ENCODE results near the gene ARHGAP24.
A peak's percentile ranks its signal among the peaks of the same experiment; 100 is the strongest.
"Not testable (repeated sequence)": the region's sequence is repeated elsewhere in the genome, so short reads cannot be mapped to it uniquely, and the experiment has no call there.

Gene ARHGAP24

DNA sequence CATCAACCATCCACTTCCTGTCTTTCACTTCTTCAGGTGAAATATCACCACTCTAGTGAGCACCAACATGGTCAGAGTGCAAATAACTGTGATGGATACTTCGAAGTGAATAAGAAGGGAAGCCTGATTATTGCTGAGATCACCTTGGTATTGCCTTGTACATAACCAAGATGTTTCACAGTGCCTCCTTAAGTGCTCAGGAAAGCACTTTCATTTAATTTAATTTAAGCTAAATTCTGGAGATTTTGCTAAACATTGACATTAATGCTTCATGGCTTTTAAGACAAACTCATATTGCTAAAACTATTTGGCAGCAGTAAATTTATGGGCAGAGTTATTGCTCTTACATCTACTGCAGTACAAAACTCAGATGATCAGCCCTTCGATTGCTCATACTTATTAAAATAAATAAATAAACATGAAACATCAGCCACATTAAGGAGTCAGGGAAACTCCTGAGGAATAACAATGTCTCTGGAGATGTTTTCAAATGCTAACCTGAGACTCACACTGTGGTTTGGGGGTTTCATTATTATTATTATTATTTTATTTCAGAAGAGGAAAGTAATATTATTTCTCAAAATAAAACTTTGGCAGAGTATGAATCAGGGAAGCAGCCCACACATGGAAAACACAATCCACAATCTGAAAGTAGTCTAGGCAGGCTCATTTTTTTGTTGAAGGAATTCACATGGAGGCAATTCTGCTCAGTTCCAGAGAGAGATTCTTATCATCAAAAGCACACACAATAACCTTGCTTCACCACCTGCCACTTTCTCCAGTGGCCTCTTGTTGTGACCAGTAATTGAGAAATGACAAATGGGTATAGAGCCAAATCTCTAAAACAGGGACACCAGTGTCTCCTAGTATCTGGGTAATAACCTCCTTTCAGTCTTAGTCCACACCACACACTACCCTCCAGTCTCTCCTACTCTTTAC, 540.7 kb downstream of the ARHGAP24 start:
- no peak for DNase-seq (ENCODE audit: low spot score)

DNA sequence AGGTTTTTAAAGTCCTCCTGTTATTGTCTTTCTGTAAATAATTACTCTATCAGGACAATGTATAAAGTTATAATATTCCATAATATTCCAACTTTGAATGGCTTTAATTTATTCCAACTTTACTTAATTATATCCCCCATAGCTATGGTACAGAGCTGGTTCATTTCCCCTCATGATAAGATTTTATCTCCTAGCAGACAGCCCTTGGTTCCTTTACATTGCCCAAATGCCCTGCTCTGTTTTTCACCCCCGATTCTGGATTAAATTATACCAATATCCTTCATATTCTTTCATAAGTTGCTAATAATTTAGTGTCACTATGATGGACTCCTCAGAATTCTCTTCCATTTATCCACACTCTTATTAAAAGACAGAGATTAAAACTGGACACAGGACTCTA, 544.4 kb downstream of the ARHGAP24 start:
- DNase-seq (ENCODE audit: low spot score), result no peak

DNA sequence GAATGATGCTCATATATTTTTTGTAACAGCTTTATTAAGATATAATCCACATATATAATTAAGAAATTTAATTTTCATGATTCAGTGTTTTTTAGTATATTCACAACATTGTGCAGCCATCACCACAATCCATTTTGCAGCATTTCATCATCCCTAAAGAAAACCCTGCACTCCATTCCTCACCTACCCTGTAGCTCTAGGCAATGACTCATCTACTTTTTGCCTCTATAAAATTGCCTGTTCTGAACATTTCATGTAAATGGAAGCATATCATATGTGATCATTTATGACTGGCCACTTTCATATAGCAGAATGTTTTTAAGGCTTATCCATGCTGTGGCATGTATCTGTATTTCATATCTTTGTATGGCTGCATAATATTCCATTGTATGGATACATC, 545.0 kb downstream of the ARHGAP24 start:
- DNase-seq (ENCODE audit: low spot score), result no peak

DNA sequence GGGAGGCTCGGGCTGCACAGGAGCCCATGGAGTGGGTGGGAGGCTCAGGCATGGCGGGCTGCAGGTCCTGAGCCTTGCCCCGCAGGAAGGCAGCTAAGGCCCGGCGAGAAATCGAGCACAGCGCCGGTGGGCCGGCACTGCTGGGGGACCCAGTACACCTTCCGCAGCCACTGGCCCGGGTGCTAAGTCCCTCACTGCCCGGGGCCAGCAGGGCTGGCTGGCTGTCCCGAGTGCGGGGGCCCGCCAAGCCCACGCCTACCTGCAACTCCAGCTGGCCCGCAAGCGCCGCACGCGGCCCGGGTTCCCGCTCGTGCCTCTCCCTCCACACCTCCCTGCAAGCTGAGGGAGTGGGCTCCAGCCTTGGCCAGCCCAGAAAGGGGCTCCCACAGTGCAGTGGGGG, 546.7 kb downstream of the ARHGAP24 start:
- not testable (repeated sequence) for DNase-seq (ENCODE audit: low spot score)

DNA sequence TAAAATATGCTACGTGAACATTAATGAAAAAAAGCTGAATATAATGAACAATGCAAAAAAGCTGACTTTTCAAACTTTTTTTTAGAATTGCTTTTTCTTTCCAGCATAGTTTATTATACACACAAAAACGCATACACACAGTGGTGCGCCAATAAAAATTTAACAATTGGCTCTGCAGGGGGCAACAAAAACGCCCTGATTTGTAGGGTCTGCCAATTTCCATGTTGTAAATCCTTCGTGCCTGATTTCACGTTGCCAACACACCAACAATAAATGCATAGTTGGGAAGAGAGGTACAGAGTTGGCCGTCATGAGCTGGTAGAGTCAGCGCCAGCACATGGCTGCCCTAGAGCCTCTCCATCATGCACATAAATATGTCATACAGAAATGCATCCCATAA, 551.8 kb downstream of the ARHGAP24 start:
- DNase-seq (ENCODE audit: low spot score), result no peak

DNA sequence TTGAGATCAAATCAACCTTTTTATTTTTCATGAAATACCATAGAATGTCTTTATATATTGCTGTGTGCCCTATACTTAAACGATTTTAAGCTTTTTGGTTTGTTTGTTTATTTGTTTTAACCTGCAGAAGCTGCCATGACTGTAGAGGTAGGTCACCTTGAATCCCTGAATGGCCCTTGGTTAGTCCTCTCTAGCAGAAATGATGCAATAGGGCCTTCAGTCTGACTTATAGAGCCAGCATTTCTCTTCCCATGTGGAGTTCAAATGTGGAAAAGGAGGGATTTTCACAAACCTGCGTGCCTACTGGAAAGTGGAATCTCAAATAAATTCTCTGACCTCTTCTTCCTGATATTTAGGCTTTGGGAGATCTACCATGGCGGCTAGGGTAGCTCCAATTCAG, 557.0 kb downstream of the ARHGAP24 start:
- no peak for DNase-seq (ENCODE audit: low spot score)

DNA sequence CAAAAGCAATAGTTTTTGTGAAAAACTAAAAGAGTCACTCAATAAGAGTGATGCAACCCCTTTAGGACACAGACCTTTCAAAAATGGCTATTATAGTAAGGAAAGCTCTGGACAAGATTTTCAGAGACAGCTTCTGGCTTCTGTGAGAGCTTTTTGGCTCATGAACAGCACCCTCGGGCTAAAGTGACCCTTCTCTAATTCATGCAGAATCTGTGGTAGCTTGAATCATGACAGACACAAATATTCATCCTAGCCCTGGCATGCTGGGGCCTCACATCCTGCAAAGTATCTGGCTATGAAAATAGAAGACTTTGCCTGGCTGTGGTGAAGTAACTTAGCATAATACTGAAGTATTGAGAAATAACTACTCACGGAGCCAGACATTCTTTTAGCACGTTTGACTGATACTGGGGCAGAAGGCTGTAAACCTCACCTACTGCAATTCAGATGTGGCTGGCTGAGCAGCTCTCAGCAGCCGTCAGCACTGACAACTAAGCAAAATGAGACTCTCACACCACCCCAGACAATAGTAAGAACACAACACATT, 557.6 kb downstream of the ARHGAP24 start:
- DNase-seq (ENCODE audit: low spot score), result no peak

DNA sequence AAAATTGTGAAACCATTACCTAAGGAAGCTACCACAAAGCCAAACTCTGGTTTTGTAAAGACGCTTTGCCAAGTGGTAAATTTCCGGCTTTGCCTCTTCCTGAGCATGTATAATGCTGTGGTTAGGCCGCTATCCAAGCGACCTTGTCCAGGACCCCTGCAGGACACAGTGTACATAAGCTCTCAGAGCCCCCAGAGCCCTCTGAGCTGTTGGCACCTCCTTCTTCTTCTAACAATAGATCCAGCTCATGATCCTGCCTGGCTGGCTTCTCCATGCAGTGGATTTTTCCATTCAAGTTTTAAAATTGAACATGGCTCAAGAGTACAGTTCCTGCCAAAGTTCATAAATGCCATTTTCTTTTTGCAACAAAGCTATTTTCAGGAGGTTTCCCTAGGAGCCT, 558.2 kb downstream of the ARHGAP24 start:
- no peak for DNase-seq (ENCODE audit: low spot score)

DNA sequence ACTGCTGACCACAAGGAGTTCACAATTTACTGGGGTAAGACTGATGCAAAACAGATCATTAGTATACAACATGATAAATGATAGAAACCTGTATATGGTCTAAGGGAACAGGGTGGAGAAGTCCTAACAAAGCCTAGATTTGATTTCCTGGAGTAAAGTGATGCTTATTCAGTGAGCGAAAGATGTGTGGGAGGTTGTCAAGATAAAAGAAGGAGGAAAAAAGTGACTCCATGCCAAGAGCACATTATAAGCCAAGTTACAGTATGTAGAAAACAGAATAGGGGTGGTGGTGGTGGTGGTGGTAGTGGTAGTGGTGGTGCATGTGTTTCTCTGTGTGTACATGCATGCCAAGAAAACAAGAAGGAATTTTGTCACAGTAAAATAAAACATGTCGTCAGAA, 559.7 kb downstream of the ARHGAP24 start:
- DNase-seq (ENCODE audit: low spot score), result no peak

DNA sequence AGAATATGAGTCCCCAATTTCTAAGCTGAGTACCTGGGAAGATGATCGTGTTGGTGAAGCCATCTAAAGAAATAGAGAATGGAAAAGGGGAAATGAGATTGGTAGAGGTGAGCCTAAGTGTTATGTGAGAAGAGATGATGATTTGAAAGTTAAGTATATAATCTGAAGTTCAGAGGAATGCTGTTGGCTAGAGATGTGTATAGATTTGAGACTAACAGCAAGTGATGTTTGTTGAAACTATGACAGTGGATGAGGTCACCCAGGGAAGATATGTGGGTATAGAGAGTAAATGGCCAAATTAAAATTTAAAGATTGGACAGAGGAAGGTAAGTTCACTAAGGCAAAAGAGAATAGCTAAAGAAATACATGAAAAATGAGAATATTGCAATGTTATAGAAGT, 560.7 kb downstream of the ARHGAP24 start:
- DNase-seq (ENCODE audit: low spot score), result no peak

DNA sequence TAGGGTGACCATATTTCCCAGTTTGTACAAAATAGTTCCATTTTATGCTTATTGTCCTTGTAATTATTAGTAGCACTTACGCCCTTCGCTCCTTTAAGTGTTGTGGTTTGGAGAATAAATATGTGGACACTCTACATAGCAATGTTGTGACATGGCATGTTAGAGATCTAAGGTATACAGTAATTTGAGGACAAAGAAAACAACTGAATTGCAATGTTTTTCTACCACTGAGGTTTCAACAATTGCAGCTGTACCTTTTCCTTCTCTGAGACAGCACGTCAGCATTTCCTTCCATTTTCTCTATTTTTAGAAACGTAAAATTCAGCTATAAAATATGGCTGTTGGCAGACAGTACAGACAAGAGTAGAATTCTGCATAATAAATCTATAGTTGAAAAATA, 561.8 kb downstream of the ARHGAP24 start:
- no peak for DNase-seq (ENCODE audit: low spot score)

DNA sequence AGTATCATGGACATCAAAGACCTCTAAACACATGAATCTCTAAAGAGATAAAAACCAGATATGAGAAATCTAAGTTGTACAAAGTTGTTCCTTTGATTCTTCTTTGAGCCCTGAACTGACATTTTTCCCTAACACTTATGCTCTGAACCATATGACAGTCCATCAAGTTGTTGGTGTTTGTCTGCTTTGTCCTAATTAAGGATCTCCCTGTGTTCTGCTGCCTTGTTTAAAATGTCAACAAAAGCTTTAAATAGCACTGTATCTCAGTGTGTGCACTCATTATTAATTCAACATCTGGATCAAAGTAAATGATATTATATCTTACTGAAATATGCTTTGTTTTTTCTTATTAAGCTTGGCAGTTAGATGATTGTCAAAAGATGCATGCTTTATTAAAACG, 563.1 kb downstream of the ARHGAP24 start:
- DNase-seq (ENCODE audit: low spot score), result no peak

DNA sequence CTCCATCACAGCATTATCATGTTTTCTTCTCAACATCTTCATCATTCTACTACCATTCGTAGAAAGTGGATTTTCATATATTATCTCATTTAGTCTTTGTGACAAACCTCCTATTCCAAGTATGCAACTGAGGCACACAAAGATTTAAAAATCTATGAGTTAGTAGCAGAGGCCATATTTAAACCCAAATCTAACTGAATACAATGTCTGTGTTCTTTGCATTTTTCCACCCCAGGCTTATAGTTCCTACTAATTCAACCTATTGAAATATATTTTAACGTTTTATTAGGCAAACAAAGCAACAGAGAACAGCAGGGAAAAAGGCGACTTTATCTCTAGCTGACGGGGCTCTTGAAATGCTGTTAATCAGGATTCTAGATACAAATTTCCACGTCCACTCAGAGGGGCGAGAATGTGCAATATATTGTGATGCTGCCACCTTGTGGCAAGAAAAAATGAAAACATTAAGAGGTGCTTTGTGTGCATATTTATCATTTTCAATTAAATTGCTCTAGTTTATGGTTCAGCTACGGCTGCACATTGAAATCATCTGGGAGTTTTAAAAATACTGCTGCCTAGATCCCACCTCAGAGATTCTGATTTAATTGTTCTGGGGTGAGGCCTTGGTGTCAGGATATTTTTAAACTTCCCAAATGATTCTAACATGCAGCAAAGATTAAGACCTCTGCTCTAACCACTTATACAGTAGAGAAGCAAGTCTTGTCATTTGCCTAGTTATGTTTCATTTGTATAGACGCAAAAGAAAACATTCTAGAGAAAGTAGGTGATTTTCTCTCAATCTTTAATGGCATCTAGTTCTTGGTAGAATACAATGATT, 569.0 kb downstream of the ARHGAP24 start:
- peak; percentile 53 for DNase-seq (ENCODE audit: low spot score)

DNA sequence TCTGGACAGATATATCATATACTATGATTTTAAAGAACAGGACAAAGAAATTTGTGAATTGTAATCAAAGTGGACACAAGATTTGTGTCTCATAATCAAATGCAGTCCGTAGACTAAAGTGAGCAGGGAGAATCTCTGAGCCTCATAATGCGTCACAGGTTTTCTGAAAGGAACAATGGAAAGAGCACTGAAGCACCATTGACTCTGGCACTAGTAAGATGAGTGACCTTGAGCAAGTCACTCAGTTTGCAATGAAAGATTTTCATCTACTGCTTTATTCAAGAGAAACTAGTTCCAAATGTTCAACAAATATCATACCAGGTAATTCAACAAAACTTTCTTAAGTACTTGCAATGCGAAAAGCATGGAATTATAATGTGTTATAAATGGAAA, 569.6 kb downstream of the ARHGAP24 start:
- no peak for DNase-seq (ENCODE audit: low spot score)

DNA sequence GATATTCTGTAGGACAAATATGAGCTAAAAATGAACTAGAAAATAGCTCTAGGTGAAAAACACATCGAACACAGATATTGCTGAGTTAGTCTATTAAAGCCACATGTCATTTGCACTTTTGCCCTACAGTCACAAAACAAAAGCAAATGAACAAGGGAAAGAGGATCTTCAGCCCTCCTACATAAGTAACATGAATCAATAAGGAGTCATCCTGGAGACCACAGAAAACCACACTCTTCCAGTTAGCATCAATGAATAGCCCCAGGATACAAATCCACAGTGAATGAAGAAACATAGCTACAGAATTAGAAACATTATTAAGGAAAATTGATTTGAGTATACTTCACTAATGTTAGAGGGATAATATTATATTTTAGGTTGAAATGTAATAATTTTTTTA, 573.5 kb downstream of the ARHGAP24 start:
- DNase-seq (ENCODE audit: low spot score), result no peak

DNA sequence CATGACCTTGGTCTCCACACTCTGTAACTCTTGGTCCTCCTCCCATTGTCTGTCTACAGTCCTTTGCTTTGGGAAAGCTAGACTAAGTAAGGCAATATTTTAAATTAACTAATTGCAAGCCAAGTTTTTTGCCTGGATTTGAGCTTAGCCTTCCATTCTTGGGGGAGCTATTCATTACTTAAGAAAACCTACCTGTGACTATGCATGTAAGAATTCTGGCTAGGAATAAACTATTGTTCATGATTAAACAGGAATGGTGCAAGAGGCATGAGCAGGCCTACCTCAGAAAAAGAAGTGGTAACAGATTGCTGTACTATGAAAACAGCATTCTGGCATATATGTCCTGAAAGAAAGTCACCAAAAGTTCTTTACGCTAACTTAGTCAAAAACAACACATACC, 575.5 kb downstream of the ARHGAP24 start:
- no peak for DNase-seq (ENCODE audit: low spot score)

All from RKO (cell line).